Stimulated activated CD8-positive, alpha-beta memory T cell treated with anti-CD3 and anti-CD28 coated beads, Interleukin-4, amount 100 ng/mL, for 48 hours (primary cell): Measurements from ENCODE around the gene OR52E4.
A peak's percentile ranks its signal among the peaks of the same experiment; 100 is the strongest.

Experiments used
- DNase-seq: peaks from one replicate; pipeline ENCODE4 v3.0.0-alpha.2; 2020

The OR52E4 gene

GRCh38 chr11:5880329-5880728 is at the start of gene OR52E4:
Gene OR52E4, plus strand, starts transcription at chr11:5880629. Its CDS starts 3,664 bp downstream, at chr11:5884293.
- no peak for DNase-seq

- DNase-seq: no peak
Measured at GRCh38 chr11:5831196-5831829, 49.1 kb upstream of the OR52E4 start.

GRCh38 chr11:5833446-5833845 is 47.0 kb upstream of the OR52E4 start:
- no peak for DNase-seq

GRCh38 chr11:5837695-5838094 is 42.7 kb upstream of the OR52E4 start:
- DNase-seq: no peak

GRCh38 chr11:5841797-5842196 is 38.6 kb upstream of the OR52E4 start, which contains the start of gene OR52E6:
Gene OR52E6, minus strand, starts transcription at chr11:5841897. Its CDS starts 0 bp downstream, at chr11:5841897.
- DNase-seq: no peak

GRCh38 chr11:5846701-5847100 is 33.7 kb upstream of the OR52E4 start:
- no peak for DNase-seq

GRCh38 chr11:5847711-5848110 is 32.7 kb upstream of the OR52E4 start:
- no peak for DNase-seq

GRCh38 chr11:5851002-5851401 is 29.4 kb upstream of the OR52E4 start:
- DNase-seq: no peak

GRCh38 chr11:5857590-5857989 is 22.8 kb upstream of the OR52E4 start, which contains the start of gene OR52E8:
Gene OR52E8, minus strand, starts transcription at chr11:5857690. Its CDS starts 0 bp downstream, at chr11:5857690.
- DNase-seq: no peak

- no peak for DNase-seq
Measured at GRCh38 chr11:5865826-5866225, 14.6 kb upstream of the OR52E4 start.

GRCh38 chr11:5878564-5878963 is 1.9 kb upstream of the OR52E4 start:
- no peak for DNase-seq

GRCh38 chr11:5881756-5882155 is 1.3 kb downstream of the OR52E4 start:
- DNase-seq: no peak

- DNase-seq: no peak
Measured at GRCh38 chr11:5887172-5887571, 6.7 kb downstream of the OR52E4 start.

GRCh38 chr11:5887661-5888060 is 7.2 kb downstream of the OR52E4 start:
- DNase-seq: no peak

GRCh38 chr11:5891216-5891800 is 10.9 kb downstream of the OR52E4 start:
- no peak for DNase-seq

GRCh38 chr11:5892908-5893307 is 12.5 kb downstream of the OR52E4 start, which contains the start of gene OR52E5:
Gene OR52E5, plus strand, starts transcription at chr11:5893208. Its CDS starts 7,569 bp downstream, at chr11:5900777.
- DNase-seq: no peak

GRCh38 chr11:5899534-5899933 is 19.1 kb downstream of the OR52E4 start:
- no peak for DNase-seq

GRCh38 chr11:5910540-5910939 is 30.1 kb downstream of the OR52E4 start:
- no peak for DNase-seq

GRCh38 chr11:5922749-5923426 is 42.5 kb downstream of the OR52E4 start:
- peak; percentile 29 for DNase-seq

GRCh38 chr11:5923427-5923776 is 43.0 kb downstream of the OR52E4 start:
- no peak for DNase-seq

- no peak for DNase-seq
Measured at GRCh38 chr11:5923794-5924193, 43.4 kb downstream of the OR52E4 start.

- DNase-seq: no peak
Measured at GRCh38 chr11:5928271-5928670, 47.8 kb downstream of the OR52E4 start.

- no peak for DNase-seq
Measured at GRCh38 chr11:5928811-5929210, 48.4 kb downstream of the OR52E4 start.
